Omental fat pad (tissue), 4 donors: Measurements from ENCODE around the gene CARD8. TPM values are rescaled to one million over a fixed set of nuclear protein-coding genes. Genes with fewer than 3 reads are reported as not detected.

Experiments
- ATAC-seq: fragments of 150-250 bp; one replicate; pipeline ENCODE4 v1.9.1; 2016; ENCODE audit warnings: mild to moderate bottlenecking, moderate library complexity; ENCODE audit not compliant: low FRiP score
- DNase-seq: peaks from one replicate; pipeline ENCODE4 v3.0.0-alpha.2; 2019; ENCODE audit warnings: low spot score
- CTCF ChIP-seq, 3 donors: fragments of 450-650 bp; IDR thresholded peaks; one replicate each; pipeline ENCODE4 v1.5.1; 2016 to 2017; ENCODE audit warnings: antibody characterized with exemption in 3 of 3, mild to moderate bottlenecking in 3 of 3, moderate library complexity in 2 of 3
- total RNA-seq, 4 donors: library from RNA; depleted of rRNA; stranded (reverse); fragments of >200 nt; gene quantifications; one replicate each; pipeline ENCODE4 v1.1.0, GENCODE V29; 2016

Gene CARD8
- total RNA-seq = 100 to 1,000 TPM in 1 of 4 donors, 10 to 100 TPM in 3; 28.3 to 144 (median 46.6) TPM

GRCh38 chr19:48255376-48256303, at the start of gene CARD8:
Gene CARD8 (minus strand): TSS chr19:48255912. CDS start chr19:48241020, 14,892 bp downstream.
- no peak for TF ChIP-seq CTCF (IDR thresholded peaks at IDR 0.05)
- DNase-seq (peak; percentile 56), ATAC-seq (peak; percentile 84)

- DNase-seq (no peak), ATAC-seq (no peak)
- TF ChIP-seq CTCF (IDR thresholded peaks at IDR 0.05) = no peak
Observed at GRCh38 chr19:48303866-48304265, 48.2 kb upstream of the CARD8 start.

GRCh38 chr19:48303367-48303766, 47.7 kb upstream of the CARD8 start:
- TF ChIP-seq CTCF (IDR thresholded peaks at IDR 0.05) = no peak
- DNase-seq (no peak), ATAC-seq (no peak)

GRCh38 chr19:48302600-48302959, 46.9 kb upstream of the CARD8 start:
- DNase-seq (no peak), ATAC-seq (no peak)
- no peak for TF ChIP-seq CTCF (IDR thresholded peaks at IDR 0.05)

GRCh38 chr19:48301886-48302599, 46.3 kb upstream of the CARD8 start:
- DNase-seq (no peak), ATAC-seq (no peak)
- no peak for TF ChIP-seq CTCF (IDR thresholded peaks at IDR 0.05)

GRCh38 chr19:48297975-48298374, 42.3 kb upstream of the CARD8 start:
- ATAC-seq (no peak), DNase-seq (no peak)
- TF ChIP-seq CTCF (IDR thresholded peaks at IDR 0.05) = no peak
